ENCODE results near the gene RPL13A.

- TF ChIP-seq CTCF (IDR thresholded peaks at IDR 0.05), result no peak
- no peak for TF ChIP-seq YY1 (IDR thresholded peaks at IDR 0.05; ENCODE audit: low read depth)
- TF ChIP-seq MAX (IDR thresholded peaks at IDR 0.05; ENCODE audit: low read depth), result no peak
- TF ChIP-seq EP300 (IDR thresholded peaks at IDR 0.05; ENCODE audit: borderline replicate concordance in 1 of 2, low read depth in 1 of 2, low read length in 1 of 2), result no peak
- TF ChIP-seq USF2 (IDR thresholded peaks at IDR 0.05; ENCODE audit: borderline replicate concordance, low read depth, low read length), result no peak
- TF ChIP-seq EZH2phosphoT487 (IDR thresholded peaks at IDR 0.05; ENCODE audit: borderline replicate concordance, low read depth), result no peak
- no peak for TF ChIP-seq CHD2 (IDR thresholded peaks at IDR 0.05; ENCODE audit: low read length, partially characterized antibody)
- TF ChIP-seq ZBTB33 (IDR thresholded peaks at IDR 0.05; ENCODE audit: borderline replicate concordance, low read depth), result no peak
- no peak for TF ChIP-seq PBX3 (IDR thresholded peaks at IDR 0.05)
- no peak for TF ChIP-seq SIN3A (IDR thresholded peaks at IDR 0.05; ENCODE audit: borderline replicate concordance, low read depth, low read length)
Observed at GRCh38 chr19:49534632-49535385, 47.4 kb downstream of the RPL13A start.

All from SK-N-SH (cell line).